GM19395 (cell line): ENCODE measurements around the gene RRBP1.

Source experiments
- ATAC-seq: cut with Tn5 transposase; IDR thresholded peaks from one replicate; pipeline ENCODE4 v1.9.1; 2021; ENCODE audit warnings: mild to moderate bottlenecking, moderate library complexity; ENCODE audit not compliant: unreplicated experiment

Gene RRBP1

DNA sequence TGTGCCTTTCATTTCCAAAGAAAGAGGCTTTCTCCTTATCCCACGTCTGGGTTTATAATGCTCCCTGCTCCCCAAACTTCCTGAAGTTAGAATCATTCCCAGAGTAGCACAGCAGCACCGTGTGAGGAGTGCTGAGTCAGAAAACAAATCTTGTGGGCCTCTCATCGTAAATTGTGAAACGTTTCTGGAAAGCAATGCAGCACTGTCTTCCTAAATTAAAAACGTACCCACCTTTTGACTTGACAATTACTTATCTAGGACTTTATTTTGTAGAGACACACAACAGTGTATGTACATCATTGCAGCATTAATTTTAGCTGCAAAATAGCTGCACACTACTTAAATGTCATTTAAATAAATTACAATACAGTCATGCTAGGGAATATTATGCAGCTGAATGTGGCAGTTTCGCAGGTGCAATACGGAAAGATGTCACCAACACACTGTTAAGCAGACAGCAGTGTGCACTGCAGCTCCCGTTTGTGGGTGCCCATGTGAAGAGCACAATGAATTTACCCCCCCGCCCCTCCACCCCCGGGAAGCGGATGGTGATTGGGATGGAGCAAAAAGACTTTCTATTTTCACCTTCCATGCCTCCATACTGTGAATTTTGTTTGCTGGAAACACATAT, 30.8 kb downstream of the RRBP1 start:
- no peak for ATAC-seq

DNA sequence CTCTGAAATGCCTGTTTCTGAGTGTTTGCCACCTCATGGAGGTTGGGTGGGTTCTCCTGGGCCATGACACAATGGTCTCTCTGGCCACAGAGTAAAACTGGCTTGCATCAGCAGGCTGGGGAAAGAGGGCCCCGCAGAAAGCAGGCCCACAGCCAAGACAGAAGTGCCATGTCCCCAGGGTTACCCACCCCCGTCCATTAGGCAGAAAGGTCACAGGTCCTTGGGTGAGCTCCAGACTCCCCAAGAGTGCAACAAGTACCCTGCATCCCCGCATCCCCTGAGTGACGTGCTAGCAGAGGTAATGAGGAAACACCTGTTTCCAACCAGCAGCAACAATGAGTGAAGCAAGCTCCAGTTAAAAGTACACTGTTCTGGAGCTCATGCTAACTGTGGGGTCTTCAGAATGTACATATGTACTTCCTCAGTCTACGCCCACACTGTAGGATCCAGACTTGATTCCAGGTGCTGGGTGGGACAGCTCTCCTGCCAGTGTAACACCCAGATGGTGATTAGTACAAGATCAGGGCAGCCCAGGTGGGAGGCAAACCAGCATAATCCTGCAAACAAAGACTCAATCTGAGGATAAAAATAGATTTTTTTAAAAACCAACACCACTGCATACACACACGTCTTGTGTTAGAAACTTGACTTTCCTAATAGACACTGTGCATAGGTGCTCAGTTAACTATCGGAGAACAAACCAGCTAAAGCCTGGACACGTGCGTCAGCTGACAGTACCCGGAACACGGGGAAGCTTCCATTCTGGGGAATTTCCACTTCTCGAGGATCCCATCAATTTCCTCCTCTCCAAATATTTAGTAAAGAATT, 31.5 kb downstream of the RRBP1 start:
- ATAC-seq = no peak

DNA sequence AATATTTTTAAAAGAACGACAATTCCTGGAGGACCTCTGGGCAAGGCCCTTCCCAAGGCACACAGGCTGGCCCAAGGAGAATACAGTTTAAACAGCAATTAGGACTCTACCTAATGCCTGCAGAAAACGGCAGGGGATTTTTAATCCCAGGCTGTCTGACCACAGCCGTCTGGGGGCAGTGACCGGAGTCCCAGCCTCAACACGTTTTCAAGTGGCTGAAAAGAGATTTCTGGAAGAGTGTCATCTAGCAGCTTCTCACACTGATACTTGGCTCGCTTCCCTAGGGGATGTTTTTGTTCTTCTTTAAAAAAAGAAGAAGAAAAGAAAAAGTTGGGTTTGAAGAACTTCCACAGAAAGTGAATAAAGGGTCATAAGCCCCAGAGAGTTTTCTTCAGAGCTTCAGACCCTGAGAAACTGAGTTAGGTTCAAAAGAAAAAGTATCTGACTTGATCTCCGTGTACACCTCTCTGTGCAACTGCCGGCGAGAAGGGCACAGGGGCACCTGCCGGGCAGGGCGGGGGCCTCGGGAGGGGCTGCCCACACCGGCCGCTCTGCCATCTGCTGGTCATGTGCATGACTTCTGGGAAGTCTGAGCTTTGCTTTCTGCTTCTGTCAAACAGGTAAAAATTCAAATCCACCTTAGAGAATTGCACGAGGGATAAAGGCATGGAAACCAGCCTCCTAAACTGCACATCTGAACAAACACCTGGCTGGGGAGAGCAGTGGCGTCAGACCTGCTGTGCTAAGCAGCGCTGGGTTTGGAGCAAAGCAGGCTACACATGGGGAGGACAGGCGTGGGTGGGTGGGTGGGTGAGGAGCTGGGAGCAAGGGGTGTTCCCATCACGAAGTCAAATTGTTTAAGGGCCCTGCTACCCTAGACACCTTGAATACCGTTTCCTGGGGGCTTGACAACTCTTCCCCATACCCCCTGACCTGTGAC, 33.0 kb downstream of the RRBP1 start:
- ATAC-seq = no peak

DNA sequence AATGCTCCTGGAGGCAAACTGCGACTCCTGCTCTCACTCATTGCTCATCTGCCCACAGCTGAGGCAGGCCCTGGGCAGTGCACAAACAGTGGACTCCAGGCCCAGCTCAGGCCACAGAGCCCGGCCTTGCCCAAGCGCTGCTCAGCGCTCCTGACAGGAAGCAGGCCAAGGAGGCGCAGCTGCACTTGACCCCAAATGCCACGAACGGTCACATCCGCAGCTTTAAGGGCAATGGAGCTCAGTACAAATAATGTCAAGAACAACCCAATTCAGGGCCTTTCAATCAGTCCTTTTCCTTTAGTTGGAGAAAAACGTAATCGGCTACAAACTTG, 33.8 kb downstream of the RRBP1 start:
- ATAC-seq = no peak

DNA sequence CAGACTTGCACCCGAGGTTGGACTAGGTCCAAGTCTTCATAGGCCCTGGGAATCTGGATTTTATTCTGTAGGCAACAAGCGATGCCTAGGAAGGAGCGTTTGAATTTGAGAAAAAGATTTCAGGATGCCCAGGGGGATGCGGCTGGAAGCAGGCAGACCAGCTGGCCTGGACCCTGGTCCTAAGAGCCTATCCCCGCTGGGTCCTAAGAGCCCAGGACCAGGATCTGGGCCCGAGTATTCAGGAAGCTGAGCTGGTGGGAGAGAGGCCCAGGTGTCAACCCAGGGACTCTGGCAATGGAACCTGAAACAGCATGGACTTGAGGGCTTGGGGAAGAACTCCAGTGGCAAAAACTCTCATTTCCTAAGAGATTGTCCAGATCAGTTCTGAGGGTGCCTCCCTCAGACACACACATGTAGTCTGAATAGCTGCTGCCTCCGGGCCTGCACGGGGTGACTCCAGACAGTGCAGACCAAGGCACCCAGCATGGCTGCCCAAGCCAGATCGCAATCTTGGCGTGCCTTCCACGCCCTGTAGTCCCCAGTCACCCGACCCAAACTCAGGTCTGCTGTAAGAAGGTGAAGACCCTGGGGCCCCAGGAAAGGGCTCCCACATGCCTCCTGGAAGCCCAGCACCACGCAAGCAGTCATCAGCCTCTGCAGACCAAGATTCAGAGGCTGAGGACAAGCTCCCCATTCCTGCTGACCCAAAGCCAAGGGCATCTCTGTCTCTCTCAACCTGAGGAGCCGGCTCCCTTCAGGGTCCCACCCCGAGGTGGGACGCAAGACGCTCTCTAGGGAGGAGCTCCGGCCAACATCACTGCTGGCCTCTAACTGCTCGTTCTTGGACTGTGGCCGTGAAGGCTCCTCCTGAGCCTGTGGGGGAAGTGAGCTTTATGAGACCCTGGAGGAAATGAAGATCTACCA, 34.4 kb downstream of the RRBP1 start:
- no peak for ATAC-seq

DNA sequence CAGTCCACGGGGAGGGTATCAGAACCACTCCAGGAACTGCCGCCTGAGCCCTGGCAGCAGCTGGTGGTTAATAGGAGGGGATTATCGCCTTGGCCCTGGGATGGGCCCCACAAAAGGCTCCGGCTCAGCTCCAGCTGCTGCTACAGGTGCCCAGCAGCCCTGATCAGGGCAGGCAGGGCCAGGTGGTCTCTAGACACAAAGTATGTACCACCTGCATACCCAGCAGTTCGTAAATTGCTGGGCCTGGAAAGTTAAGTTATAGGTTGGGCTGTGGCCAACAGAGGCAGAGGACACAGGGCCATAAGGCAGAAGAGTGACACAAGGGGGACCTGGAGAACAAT, 35.1 kb downstream of the RRBP1 start:
- no peak for ATAC-seq

DNA sequence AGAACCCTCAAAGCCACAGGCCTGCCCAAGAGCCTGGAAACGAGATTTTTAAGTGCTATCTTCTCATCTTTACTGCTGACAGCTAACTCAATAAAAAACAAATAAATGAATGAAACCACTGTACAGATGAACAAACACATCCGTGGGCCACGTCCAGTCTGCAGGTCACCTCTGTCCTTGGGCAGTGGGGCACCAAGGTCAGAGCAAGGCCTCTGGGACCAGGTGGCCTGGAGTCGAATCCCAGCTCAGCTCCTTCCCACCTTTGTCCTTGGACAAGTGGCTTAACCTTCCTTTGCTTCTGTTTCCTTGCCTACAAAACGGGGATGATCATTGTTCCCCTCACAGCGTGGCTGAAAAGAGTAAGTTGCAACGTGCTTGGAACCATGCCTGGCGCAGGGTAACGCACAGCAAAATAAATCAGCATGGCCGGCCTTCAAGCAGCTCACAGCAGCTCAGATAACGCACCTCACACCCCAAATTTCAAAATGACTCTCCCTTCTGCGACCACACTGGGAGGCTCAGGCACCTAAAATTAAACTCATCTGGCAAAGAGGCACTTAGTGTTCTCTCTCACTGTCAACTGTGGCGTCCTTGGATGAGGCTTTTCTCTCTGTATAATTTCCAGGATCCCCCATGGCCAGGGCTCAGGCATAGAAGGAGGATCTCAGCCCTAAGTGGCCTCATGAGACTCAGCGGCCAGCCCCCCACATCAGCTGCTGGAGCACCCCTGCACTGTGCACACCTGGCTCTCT, 35.7 kb downstream of the RRBP1 start:
- no peak for ATAC-seq

DNA sequence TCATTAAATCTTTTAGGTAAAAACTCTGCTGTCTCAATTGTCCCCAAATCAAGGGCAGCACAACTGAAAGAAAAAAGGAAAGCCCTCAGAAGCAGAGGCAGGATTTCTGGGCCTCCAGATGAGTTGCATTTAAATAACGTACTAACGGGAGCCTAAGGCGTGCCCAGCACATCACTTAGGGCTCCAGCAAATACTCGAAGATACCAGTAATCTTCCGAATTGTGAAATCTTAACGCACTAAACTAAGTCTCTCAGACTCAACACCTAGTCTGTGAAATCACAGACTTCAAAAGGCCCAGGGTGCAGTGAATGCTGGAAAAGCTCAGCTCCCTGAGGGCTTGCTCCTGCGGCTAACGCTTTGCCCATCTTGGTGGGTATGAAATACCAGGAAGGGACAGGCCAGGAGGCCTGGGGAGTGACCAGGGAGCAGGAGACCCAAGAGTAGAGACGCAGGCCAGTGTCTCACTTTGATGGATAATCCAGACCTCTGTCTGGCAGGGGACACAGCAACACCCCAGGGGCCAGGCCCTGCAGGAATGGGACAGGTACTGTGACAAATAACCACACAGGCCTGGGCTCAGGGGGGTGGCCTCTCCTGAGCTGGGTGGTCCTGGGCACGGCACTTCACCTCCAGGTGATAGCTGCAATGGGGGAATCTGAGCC, 36.4 kb downstream of the RRBP1 start:
- no peak for ATAC-seq

DNA sequence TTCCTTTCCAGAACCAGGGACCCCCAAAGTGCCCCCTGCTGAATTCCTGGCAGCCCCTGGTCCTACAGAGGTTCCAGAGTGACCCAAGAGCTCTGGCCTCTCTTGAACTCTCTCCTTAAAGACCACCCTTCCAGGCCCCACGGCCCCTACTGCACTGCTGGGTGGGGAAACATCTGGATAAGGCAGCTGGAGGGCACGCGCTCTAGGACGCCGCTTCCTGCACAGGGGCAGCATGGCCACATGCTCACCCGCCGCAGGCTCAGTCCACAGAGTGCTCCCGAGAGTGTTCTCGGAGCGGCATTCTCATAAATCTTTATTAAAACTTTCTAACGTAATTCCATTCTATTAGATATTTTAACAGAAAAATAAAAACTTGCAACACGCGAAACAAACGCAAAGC, 37.0 kb downstream of the RRBP1 start:
- ATAC-seq = no peak

DNA sequence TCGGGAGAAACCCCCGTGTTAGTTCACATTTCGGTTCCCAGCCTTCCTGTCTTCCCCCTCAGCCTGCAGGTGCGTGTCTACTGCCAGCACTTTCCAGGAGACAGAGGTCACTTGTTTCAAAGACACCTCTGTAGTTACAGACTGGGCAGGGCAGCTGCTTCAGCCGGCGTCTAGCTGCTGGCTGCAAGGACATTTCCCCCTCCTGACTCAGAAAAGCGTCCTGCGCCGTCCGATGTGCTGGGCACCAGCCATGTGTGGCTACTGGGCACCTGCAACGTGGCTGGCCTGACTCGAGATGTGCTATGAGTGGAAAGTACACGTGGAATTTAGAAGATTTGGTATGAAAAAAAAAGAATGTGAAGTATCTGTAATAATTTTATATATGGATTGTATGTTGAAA, 37.6 kb downstream of the RRBP1 start:
- ATAC-seq = no peak

DNA sequence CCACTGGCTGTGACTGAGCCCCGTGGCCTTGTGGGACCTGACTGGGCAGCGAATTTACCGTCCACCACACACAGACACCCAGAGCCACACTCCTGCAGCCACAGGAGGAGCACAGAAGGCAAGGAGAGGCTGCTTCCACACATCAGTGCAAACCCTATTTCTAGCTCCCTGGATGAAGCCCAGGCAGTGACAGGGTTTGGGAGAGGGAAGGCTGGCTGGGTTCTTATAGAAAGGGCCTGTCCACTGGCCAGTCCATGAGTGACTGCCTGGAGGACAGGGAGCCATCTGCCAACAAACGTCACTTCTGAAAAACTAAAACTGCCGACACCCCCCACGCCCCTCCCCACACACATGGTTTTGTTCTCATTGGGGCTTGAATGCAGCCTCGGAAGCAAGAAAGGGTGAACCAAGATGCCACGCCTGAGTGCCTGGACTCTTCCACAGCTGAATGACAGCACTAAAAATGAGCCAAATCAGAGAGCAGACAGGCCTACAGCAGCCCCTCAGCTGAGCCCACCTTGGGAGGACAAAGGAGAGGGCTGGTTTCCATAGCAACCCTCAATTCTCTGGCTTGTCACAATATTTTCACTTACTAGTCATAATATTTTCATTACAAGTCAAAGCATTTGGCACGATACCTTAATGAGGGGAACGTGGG, 38.4 kb downstream of the RRBP1 start:
- ATAC-seq = no peak

DNA sequence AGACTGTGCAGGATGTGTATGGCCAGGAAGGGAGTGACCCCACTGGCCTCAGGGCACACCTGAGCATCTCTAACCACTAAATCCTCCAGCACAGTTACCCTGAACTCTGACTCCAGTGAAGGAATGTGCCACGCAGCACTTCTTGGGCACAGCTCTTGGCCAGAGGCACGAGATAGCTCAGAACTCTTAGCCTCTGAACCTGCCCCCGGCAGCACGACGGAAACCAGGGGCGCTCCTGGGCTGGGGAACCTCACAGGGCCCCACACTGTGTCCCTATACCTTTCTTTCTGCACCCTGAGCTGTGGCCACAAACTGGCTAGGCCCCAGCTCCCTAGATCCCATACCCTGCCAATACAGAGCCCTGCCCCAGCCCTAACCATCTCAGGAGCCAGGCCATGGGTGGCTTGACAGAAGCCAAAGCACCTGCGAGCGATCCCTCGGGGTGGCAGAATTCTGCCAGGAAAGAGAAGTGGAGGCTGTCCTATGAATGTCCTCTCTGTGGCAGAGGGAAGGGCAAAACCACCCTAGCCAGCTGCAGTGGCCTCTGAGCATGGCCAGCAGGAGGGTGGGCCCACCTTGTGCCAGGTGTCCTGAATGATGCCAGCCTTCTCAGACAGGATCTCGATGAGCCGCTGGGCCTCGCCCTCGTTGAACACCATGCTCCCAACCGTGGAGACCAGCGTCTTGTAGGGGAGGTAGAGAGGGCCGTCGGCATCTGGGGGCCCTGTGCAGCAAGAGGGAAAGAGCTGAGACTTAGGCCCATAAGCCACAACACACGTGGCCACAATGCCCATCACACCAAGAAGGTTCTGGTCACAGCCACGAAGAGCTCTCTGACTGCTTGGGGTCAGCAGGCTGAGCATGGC, 39.4 kb downstream of the RRBP1 start:
- no peak for ATAC-seq

DNA sequence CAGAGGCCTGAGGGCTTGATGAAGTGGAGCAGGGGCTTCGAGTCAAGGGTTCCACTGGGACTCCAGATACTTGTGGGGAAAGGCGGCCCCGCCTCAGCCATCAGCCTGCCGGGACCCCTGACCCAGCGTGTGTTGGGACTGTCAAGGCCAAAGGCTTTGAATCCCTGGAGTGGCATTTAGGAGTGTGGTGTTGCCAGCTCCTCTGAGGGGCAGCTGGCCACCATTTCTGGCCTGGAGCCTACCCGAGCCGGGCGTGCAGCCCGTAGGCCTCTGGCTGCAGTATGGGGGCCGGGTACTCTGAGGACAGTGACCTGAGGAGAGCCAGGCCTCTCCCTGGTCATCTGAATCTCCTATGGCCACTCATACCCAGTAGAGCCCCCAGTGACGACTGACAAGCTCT, 40.0 kb downstream of the RRBP1 start:
- ATAC-seq = no peak

DNA sequence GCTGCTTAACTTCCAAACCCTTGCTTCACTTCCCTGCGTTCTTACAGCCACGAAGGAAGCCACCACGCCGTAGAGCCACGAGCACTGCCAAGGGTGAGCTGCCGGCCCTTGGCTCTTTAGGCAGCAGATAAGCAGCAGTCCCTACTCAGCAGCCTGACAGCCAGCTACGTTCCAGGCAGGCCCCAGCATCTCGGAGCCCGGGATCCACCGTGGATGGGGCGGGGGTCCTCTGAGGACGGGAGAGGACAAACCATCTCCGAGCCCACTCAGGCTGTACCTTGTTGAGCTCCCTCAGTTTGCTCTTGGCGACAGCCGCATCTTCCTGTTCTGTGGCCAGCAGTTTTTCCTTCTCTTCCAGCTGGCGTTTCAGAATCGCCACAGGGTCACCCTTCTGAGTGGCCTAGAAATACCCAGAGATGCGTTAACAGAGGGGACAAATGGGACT, 40.5 kb downstream of the RRBP1 start:
- ATAC-seq = no peak

DNA sequence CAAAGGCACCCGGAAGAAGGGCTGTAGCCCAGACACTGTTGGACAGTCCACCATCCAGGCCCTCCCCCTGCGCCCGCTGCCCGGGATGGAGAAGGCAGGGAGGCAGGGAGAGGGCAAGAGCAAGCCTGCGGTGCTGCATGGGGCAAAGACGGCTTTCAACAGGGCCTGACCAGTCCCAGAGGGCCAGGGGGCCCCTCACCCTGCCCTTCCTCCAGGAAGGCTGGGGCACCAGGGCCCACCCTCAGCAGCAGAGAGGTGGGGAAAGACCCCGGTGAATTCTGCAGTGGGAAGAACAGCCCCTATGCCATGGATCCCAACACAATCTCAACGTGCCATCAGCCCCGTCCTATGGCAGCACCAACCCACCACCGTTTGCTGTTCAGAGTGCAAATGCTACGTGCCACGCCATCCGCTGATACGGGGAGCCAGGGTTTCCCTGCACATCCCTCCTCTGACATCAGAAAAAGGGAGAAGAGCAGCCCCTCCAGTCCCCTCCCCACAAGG, 41.1 kb downstream of the RRBP1 start:
- no peak for ATAC-seq

DNA sequence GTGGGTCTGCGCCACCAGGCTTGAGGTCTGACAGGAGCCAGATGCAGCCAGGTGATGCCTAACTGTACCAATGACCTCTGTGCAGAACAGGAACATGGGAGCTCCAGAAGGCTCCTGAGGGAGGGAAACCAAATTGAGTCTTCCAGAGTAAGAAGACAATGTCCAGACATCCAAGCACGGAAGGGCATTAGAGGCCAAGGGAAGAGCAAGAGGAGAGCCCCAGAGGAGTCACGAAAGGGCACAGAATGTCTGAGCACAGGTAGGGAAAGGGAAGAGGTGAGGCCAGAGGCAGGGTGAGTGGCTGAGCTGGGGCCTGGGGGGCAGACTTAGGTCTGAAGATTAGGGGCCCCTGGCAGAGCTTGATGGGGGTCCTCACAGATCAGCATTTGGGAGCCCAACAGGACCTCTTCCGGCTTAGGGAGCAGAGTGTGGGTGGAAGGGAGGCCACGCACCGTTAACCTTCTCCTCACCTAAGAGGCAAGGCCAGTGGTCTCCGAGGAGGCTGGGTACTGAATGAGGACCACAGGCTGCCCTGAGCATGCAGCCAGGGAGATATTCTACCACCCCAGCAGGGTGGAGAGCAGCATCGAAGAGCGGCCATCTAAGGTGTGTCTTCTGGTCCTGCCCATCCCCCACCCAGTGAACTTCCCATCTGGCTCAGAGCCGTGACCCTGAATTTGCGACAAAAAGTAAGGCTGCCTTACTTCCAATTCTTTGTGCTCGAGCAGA, 41.7 kb downstream of the RRBP1 start:
- ATAC-seq = no peak

DNA sequence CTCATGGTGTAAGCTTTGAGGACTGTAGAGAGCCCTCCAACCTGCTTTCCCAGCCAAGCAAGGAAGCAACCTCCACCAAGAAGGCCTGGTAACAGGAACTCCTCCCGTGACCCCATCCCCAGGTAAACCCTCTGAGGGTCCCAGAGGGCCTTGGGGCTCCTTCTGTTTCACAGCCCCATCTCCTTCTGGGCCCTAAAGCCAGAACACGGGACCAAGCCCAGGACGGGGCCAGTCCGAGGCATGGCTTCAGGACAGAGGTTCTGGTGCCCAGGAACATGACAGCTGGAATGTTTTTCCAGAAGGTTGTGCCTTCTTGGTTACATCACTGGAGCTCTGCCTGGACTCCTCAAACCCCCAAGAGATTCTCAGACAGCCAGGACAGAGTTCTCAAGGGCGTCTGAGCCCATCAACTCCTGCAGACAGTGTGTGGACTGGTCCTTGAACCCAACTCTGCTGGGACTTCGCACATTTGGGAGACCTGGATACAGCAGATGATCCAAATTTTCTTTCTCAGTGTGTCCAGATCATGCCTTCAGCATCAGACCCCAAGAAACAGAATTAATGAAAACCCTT, 43.1 kb downstream of the RRBP1 start:
- no peak for ATAC-seq
